WTC11 (cell line): ENCODE measurements around the gene ETS1. TPM values are rescaled to one million over a fixed set of nuclear protein-coding genes. Genes with fewer than 3 reads are reported as not detected.
A peak's percentile ranks its signal among the peaks of the same experiment; 100 is the strongest.

Source experiments
- ATAC-seq: fragments of 200-7000 bp; cut with Tn5 transposase; 2 replicates; pipeline ENCODE4 v1.10.0; 2021; ENCODE audit warnings: mild to moderate bottlenecking, moderate library complexity
- CTCF ChIA-PET: fragments of 300-600 bp; sonication (Branson Sonifier 250); formaldehyde crosslinking; loops from one replicate; lab custom pipeline; 2021; ENCODE audit warnings: antibody characterized with exemption; lab: Charles Lee
- POLR2A ChIA-PET: fragments of 350-600 bp; sonication (Branson Sonifier 250); formaldehyde crosslinking; loops from one replicate; lab custom pipeline; 2021; ENCODE audit warnings: antibody characterized with exemption; lab: Charles Lee
- DNase-seq: peaks from one replicate; pipeline ENCODE4 v3.0.0; 2021; ENCODE audit warnings: low spot score
- H3K27ac Mint-ChIP-seq: 2 replicates; pipeline ENCODE4 v1.8.0; 2021; ENCODE audit warnings: mixed read lengths
- H3K27me3 Mint-ChIP-seq: 2 replicates; pipeline ENCODE4 v1.8.0; 2021; ENCODE audit warnings: low read depth, mild to moderate bottlenecking, moderate library complexity, mixed read lengths
- H3K36me3 Mint-ChIP-seq: 2 replicates; pipeline ENCODE4 v1.8.0; 2021; ENCODE audit warnings: mixed read lengths
- H3K4me1 Mint-ChIP-seq: 2 replicates; pipeline ENCODE4 v1.8.0; 2022; ENCODE audit warnings: mixed read lengths
- H3K4me3 Mint-ChIP-seq: 2 replicates; pipeline ENCODE4 v1.8.0; 2021; ENCODE audit warnings: mild to moderate bottlenecking, moderate library complexity, mixed read lengths
- H3K9me3 Mint-ChIP-seq: 2 replicates; pipeline ENCODE4 v1.8.0; 2021; ENCODE audit warnings: mixed read lengths
- AR ChIP-seq: fragments of 250-450 bp; sonication (Bioruptor Pico); IDR thresholded peaks from 2 replicates; pipeline ENCODE4 v1.9.0; 2021; ENCODE audit warnings: mild to moderate bottlenecking
- ELF4 ChIP-seq: sonication (generic); formaldehyde crosslinking; IDR thresholded peaks from 2 replicates; pipeline ENCODE4 v1.8.1; 2022; ENCODE audit warnings: low read depth, mild to moderate bottlenecking, moderate library complexity, missing genetic modification reagents
- ERG ChIP-seq: fragments of 250-450 bp; sonication (Bioruptor Pico); IDR thresholded peaks from 2 replicates; pipeline ENCODE4 v1.8.0; 2021; ENCODE audit warnings: mild to moderate bottlenecking
- ETV6 ChIP-seq: sonication (generic); formaldehyde crosslinking; IDR thresholded peaks from 2 replicates; pipeline ENCODE4 v1.8.1; 2022; ENCODE audit warnings: mild to moderate bottlenecking, missing genetic modification reagents
- FOXK1 ChIP-seq: sonication (generic); formaldehyde crosslinking; IDR thresholded peaks from 2 replicates; pipeline ENCODE4 v1.8.0; 2022; ENCODE audit warnings: mild to moderate bottlenecking, moderate library complexity, missing genetic modification reagents
- GRHL2 ChIP-seq: fragments of 250-450 bp; sonication (Bioruptor Pico); IDR thresholded peaks from 2 replicates; pipeline ENCODE4 v1.8.0; 2022; ENCODE audit warnings: mild to moderate bottlenecking, moderate library complexity; ENCODE audit not compliant: insufficient replicate concordance, severe bottlenecking
- HMGXB4 ChIP-seq: sonication (generic); formaldehyde crosslinking; IDR thresholded peaks from 2 replicates; pipeline ENCODE4 v1.8.1; 2023; ENCODE audit warnings: mild to moderate bottlenecking, moderate library complexity, missing genetic modification reagents
- IRF2 ChIP-seq: sonication (generic); formaldehyde crosslinking; IDR thresholded peaks from 2 replicates; pipeline ENCODE4 v1.8.0; 2022; ENCODE audit warnings: low read depth, missing genetic modification reagents, borderline replicate concordance
- NR3C1 ChIP-seq: sonication (generic); formaldehyde crosslinking; conservative IDR thresholded peaks from 2 replicates; pipeline ENCODE4 v1.8.1; 2023; ENCODE audit warnings: low read depth, mild to moderate bottlenecking, missing genetic modification reagents
- TP53 ChIP-seq: sonication (generic); formaldehyde crosslinking; IDR thresholded peaks from 2 replicates; pipeline ENCODE4 v1.8.1; 2023; ENCODE audit warnings: mild to moderate bottlenecking, missing genetic modification reagents
- USF1 ChIP-seq: sonication (generic); formaldehyde crosslinking; IDR thresholded peaks from 2 replicates; pipeline ENCODE4 v1.8.0; 2022; ENCODE audit warnings: mild to moderate bottlenecking, missing genetic modification reagents
- USF2 ChIP-seq: sonication (generic); formaldehyde crosslinking; IDR thresholded peaks from 2 replicates; pipeline ENCODE4 v1.8.1; 2023; ENCODE audit warnings: mild to moderate bottlenecking, missing genetic modification reagents, moderate library complexity
- ZNF121 ChIP-seq: sonication (generic); formaldehyde crosslinking; IDR thresholded peaks from 2 replicates; pipeline ENCODE4 v1.8.0; 2023; ENCODE audit warnings: missing genetic modification reagents
- ZNF232 ChIP-seq: sonication (generic); formaldehyde crosslinking; IDR thresholded peaks from 2 replicates; pipeline ENCODE4 v1.8.0; 2022; ENCODE audit warnings: mild to moderate bottlenecking, missing genetic modification reagents
- ZNF425 ChIP-seq: fragments of 250-450 bp; sonication (Bioruptor Pico); conservative IDR thresholded peaks from 2 replicates; pipeline ENCODE4 v1.9.0; 2021; ENCODE audit warnings: mild to moderate bottlenecking
- total RNA-seq: library from RNA; stranded (reverse); gene quantifications from 3 replicates; pipeline ENCODE4 v1.2.3, GENCODE V29; 2021

ETS1 gene
- total RNA-seq, 1 experiment from 2014 or later: 33.1 TPM

- POLR2A ChIA-PET: no interaction called here
- DNase-seq: no peak
- Mint-ChIP-seq H3K27ac (no peak overlapping the region), H3K4me3 (no peak overlapping the region), H3K4me1 (peaks cover 52% of the 10 kb centered on the region), H3K27me3 (no peaks in the 10 kb centered on the region), H3K9me3 (peaks cover 3% of the 10 kb centered on the region), H3K36me3 (peaks cover 23% of the 10 kb centered on the region)
- TF ChIP-seq ELF4 (CRISPR knock-in tag) (no peak), NR3C1 (CRISPR knock-in tag) (no peak), FOXK1 (CRISPR knock-in tag) (no peak), AR (CRISPR knock-in tag) (no peak), USF1 (CRISPR knock-in tag) (no peak), IRF2 (CRISPR knock-in tag) (no peak), HMGXB4 (CRISPR knock-in tag) (no peak)
- CTCF ChIA-PET: no interaction called here
- no peak for ATAC-seq
These were observed 18.1 kb downstream of the ETS1 start for GRCh38 chr11:128569291-128569690.

GRCh38 chr11:128568166-128568778, 19.1 kb downstream of the ETS1 start:
- ATAC-seq (peak; percentile 29), DNase-seq (no peak)
- TF ChIP-seq USF2 (CRISPR knock-in tag) (no peak), ZNF232 (CRISPR knock-in tag) (0 out of 2 replicates have a peak, but pooled peaks have one; percentile 36), ERG (CRISPR knock-in tag) (no peak), ETV6 (peak; percentile 58; the same call in 1 of the 2 replicates), GRHL2 (no peak), ZNF121 (peak; percentile 72; the same call in 1 of the 2 replicates), ZNF425 (CRISPR knock-in tag) (no peak), TP53 (CRISPR knock-in tag) (no peak)
- Mint-ChIP-seq H3K27me3 (no peaks in the 10 kb centered on the region), H3K4me1 (peaks cover 46% of the 10 kb centered on the region), H3K9me3 (no peaks in the 10 kb centered on the region), H3K27ac (no peak overlapping the region), H3K4me3 (no peak overlapping the region), H3K36me3 (peaks cover 24% of the 10 kb centered on the region)
- ChIA-PET CTCF (no interaction called here), POLR2A (no interaction called here)
